Epithelial cell of esophagus (primary cell): ENCODE data around the gene DTWD1.
"Not testable (repeated sequence)": the region's sequence is repeated elsewhere in the genome, so short reads cannot be mapped to it uniquely, and the experiment has no call there.

Experiments
- DNase-seq: peaks from one replicate; pipeline ENCODE4 v3.0.0; 2010; ENCODE audit warnings: low read depth
- H3K4me3 ChIP-seq: 2 replicates; pipeline ENCODE4 v1.5.1; 2011; ENCODE audit warnings: mild to moderate bottlenecking, low read length, control low read depth
- CTCF ChIP-seq: IDR thresholded peaks from 2 replicates; pipeline ENCODE4 v1.5.1; 2011; ENCODE audit warnings: low read depth, mild to moderate bottlenecking, low read length, control low read depth, inconsistent platforms; ENCODE audit not compliant: insufficient read depth; ENCODE audit errors: missing control alignments

DTWD1 gene

GRCh38 chr15:49693498-49693897 is 72.7 kb downstream of the DTWD1 start:
- DNase-seq: no peak

GRCh38 chr15:49696433-49696832 is 75.6 kb downstream of the DTWD1 start:
- no peak for TF ChIP-seq CTCF
- H3K4me3 ChIP-seq: no peak overlapping the region
- peak; percentile 25 for DNase-seq

More at GRCh38 chr15:49693498-49693897, 72.7 kb downstream of the DTWD1 start:
- TF ChIP-seq CTCF: no peak
- H3K4me3 ChIP-seq: no peak overlapping the region

GRCh38 chr15:49697121-49697520 is 76.3 kb downstream of the DTWD1 start:
- H3K4me3 ChIP-seq: no peak overlapping the region
- TF ChIP-seq CTCF: no peak
- DNase-seq: peak; percentile 74

GRCh38 chr15:49702982-49703381 is 82.1 kb downstream of the DTWD1 start:
- not testable (repeated sequence) for H3K4me3 ChIP-seq, DNase-seq
